Gastrocnemius medialis (tissue), 4 donors: Measurements from ENCODE around the gene EXOC6.

Experiments used
- POLR2A ChIP-seq, 2 donors: fragments of 450-650 bp; IDR thresholded peaks; one replicate each; pipeline ENCODE4 v1.6.1; 2017; ENCODE audit warnings: antibody characterized with exemption in 2 of 2, mild to moderate bottlenecking in 2 of 2, moderate library complexity in 2 of 2
- TF ChIP-seq, protein P1 (sequence below), 5 experiments: fragments of 450-650 bp in 3 of 5; fragments of 200-600 bp in 2 of 5; sonication (generic) in 2 of 5; IDR thresholded peaks in 4 of 5; conservative IDR thresholded peaks in 1 of 5; 1 replicate in 4 of 5; 2 replicates in 1 of 5; pipeline ENCODE4 v1.5.1; 2016 to 2019; ENCODE audit warnings: antibody characterized with exemption in 5 of 5, mild to moderate bottlenecking in 3 of 5, moderate library complexity in 3 of 5

DNA sequence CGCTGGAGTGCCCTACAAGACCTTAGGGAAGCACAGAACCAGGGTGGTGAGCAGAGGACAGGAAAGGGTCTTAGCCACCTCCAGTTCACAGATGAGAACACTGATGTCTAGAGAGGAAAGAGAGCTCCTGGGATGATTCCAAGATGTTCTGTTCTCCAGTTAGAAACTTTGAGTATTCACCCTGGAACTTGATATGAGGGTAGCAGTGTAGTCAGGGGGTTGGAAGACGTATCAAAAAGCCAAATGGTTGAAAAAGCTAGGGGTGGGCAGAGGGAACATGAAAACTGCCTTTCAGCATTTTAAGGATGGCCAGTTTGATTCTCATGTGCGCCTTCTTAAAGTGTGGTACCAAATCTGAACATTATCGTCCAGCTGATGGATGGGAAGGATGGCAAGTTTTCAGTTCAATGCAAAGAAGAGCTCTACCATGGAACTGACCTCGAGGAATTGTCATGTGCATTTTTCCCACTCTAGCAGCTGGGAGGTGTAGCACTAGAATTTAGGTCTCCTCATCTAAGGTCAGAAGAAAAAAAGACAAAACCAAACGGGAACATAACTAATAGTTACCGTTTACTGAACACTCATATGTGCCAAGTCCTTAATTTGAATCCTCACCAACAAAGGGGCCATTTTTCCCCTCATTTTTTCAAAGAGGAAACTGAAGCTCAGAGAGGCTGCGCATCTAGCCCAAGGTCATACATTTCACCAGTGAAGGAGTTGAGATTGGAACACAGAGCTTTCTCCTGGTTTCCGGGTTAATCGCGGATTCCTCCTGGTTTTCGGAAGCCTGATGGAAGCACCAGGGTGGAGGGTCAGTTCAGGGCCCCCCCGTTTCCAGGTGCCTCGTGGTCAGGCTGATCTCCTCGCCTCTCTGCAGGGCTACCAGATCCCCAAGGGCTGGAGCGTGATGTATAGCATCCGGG is 219.4 kb downstream of the EXOC6 start:
- TF ChIP-seq, protein P1, sequence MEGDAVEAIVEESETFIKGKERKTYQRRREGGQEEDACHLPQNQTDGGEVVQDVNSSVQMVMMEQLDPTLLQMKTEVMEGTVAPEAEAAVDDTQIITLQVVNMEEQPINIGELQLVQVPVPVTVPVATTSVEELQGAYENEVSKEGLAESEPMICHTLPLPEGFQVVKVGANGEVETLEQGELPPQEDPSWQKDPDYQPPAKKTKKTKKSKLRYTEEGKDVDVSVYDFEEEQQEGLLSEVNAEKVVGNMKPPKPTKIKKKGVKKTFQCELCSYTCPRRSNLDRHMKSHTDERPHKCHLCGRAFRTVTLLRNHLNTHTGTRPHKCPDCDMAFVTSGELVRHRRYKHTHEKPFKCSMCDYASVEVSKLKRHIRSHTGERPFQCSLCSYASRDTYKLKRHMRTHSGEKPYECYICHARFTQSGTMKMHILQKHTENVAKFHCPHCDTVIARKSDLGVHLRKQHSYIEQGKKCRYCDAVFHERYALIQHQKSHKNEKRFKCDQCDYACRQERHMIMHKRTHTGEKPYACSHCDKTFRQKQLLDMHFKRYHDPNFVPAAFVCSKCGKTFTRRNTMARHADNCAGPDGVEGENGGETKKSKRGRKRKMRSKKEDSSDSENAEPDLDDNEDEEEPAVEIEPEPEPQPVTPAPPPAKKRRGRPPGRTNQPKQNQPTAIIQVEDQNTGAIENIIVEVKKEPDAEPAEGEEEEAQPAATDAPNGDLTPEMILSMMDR (IDR thresholded peaks at IDR 0.05 in 4 of 5, conservative IDR thresholded peaks at IDR 0.05 in 1 of 5) = no peak
- no peak for TF ChIP-seq POLR2A (IDR thresholded peaks at IDR 0.05)
